GM12878 (cell line): ENCODE results near the gene IL31. TPM values are rescaled to one million over a fixed set of nuclear protein-coding genes. Genes with fewer than 3 reads are reported as not detected.

Experiments used
- ATAC-seq: fragments of 200-7000 bp; cut with Tn5 transposase; 3 replicates; pipeline ENCODE4 v1.9.1; 2020; ENCODE audit warnings: mild to moderate bottlenecking, moderate library complexity
- BruUV-seq: library from RNA; stranded (reverse); fragments of 400-500 nt; replicated peaks from 2 replicates; lab custom pipeline; 2021; lab: Mats Ljungman, UMichigan
- CTCF ChIA-PET: fragments of 300-600 bp; sonication (Branson Sonifier 250); formaldehyde crosslinking; extraction: SDS; loops from one replicate; lab custom pipeline; 2021; ENCODE audit warnings: inconsistent platforms; lab: Yijun Ruan, JAX
- POLR2A ChIA-PET: fragments of 350-600 bp; formaldehyde crosslinking; extraction: SDS; loops from one replicate; lab custom pipeline; 2021; ENCODE audit warnings: inconsistent platforms; lab: Charles Lee
- RAD21 ChIA-PET: fragments of 300-600 bp; sonication (Branson Sonifier 250); formaldehyde crosslinking; loops from one replicate; lab custom pipeline; 2023; ENCODE audit warnings: antibody characterized with exemption; ENCODE audit not compliant: unreplicated experiment; lab: Charles Lee
- SMC1A ChIA-PET: fragments of 300-600 bp; sonication (Branson Sonifier 250); formaldehyde crosslinking; loops from one replicate; lab custom pipeline; 2023; ENCODE audit not compliant: unreplicated experiment, uncharacterized antibody; lab: Charles Lee
- DNase-seq: peaks from one replicate; pipeline ENCODE4 v3.0.0-alpha.2; 2011; ENCODE audit warnings: low read depth, low spot score
- FAIRE-seq: peaks from 3 replicates; lab custom pipeline; 2011; peaks lifted over from hg19 to GRCh38; lab: Jason Lieb, UNC
- H2AFZ ChIP-seq: 2 replicates; pipeline ENCODE4 v1.6.0; 2011; ENCODE audit warnings: low read depth, low read length, control low read depth; ENCODE audit not compliant: control insufficient read depth
- H3K27ac ChIP-seq: 2 replicates; pipeline ENCODE4 v1.5.1; 2011; ENCODE audit warnings: control low read depth; ENCODE audit not compliant: control insufficient read depth, insufficient read depth
- H3K27me3 ChIP-seq, 2 experiments: replicated peaks in 1 of 2; 2 replicates each; pipeline versions ENCODE4 v1.6.0 to v1.6.1; 2011; ENCODE audit warnings: low read length in 1 of 2; ENCODE audit not compliant: control insufficient read depth in 2 of 2, insufficient read depth in 2 of 2
- H3K36me3 ChIP-seq, 2 experiments: 2 replicates each; pipeline ENCODE4 v1.5.1; 2011; ENCODE audit warnings: low read length in 1 of 2; ENCODE audit not compliant: control insufficient read depth in 2 of 2, insufficient read depth in 2 of 2
- H3K4me1 ChIP-seq: 2 replicates; pipeline ENCODE4 v1.6.1; 2011; ENCODE audit warnings: mild to moderate bottlenecking, low read length, moderate library complexity, mixed read lengths; ENCODE audit not compliant: control insufficient read depth, insufficient read depth
- H3K4me2 ChIP-seq: 2 replicates; pipeline ENCODE4 v1.6.0; 2011; ENCODE audit warnings: control low read depth; ENCODE audit not compliant: control insufficient read depth, insufficient read depth
- H3K4me3 ChIP-seq: fragments of 200-600 bp; sonication (generic); 2 replicates; pipeline ENCODE4 v1.5.1; 2016
- H3K79me2 ChIP-seq: 2 replicates; pipeline ENCODE4 v1.6.0; 2011; ENCODE audit warnings: low read length; ENCODE audit not compliant: control insufficient read depth, insufficient read depth
- H3K9ac ChIP-seq: 2 replicates; pipeline ENCODE4 v1.8.0; 2011; ENCODE audit warnings: low read length, control low read depth, mixed read lengths; ENCODE audit not compliant: control insufficient read depth, insufficient read depth
- H3K9me3 ChIP-seq: replicated peaks from 3 replicates; pipeline ENCODE4 v1.5.1; 2011; ENCODE audit warnings: mild to moderate bottlenecking, low read length; ENCODE audit not compliant: control insufficient read depth, insufficient read depth
- H4K20me1 ChIP-seq: 2 replicates; pipeline ENCODE4 v1.6.0; 2011; ENCODE audit not compliant: control insufficient read depth, insufficient read depth
- BHLHE40 ChIP-seq, 2 experiments: fragments of 450-650 bp in 1 of 2; IDR thresholded peaks; 2 replicates each; pipeline ENCODE4 v1.6.1; 2011 to 2017; ENCODE audit warnings: low read depth in 2 of 2, borderline replicate concordance in 1 of 2, improper control_type of control experiment in 1 of 2, low read length in 1 of 2, mild to moderate bottlenecking in 1 of 2
- BRCA1 ChIP-seq: IDR thresholded peaks from 2 replicates; pipeline ENCODE4 v1.6.1; 2011; ENCODE audit warnings: low read depth, low read length, improper control_type of control experiment
- JUNB ChIP-seq: IDR thresholded peaks from 2 replicates; pipeline ENCODE4 v1.6.1; 2016; ENCODE audit warnings: antibody characterized with exemption, mild to moderate bottlenecking
- MYC ChIP-seq: IDR thresholded peaks from 2 replicates; pipeline ENCODE4 v1.6.1; 2011; ENCODE audit warnings: mild to moderate bottlenecking, low read length, moderate library complexity, inconsistent platforms; ENCODE audit not compliant: insufficient read depth, insufficient replicate concordance, insufficient read length, severe bottlenecking
- SMARCA5 ChIP-seq: fragments of 450-650 bp; IDR thresholded peaks from 2 replicates; pipeline ENCODE4 v1.6.1; 2017; ENCODE audit warnings: mild to moderate bottlenecking
- SREBF2 ChIP-seq: IDR thresholded peaks from 2 replicates; pipeline ENCODE4 v1.6.1; 2012; ENCODE audit warnings: mild to moderate bottlenecking, low read length
- TBL1XR1 ChIP-seq: IDR thresholded peaks from 2 replicates; pipeline ENCODE4 v1.6.1; 2012; ENCODE audit warnings: low read depth, low read length, improper control_type of control experiment
- WGBS: methylation state at CpG from one replicate; pipeline ENCODE4 v1.1.6; 2016; ENCODE audit warnings: low lambda C conversion rate; ENCODE audit not compliant: insufficient replicate concordance, insufficient coverage; ENCODE audit errors: missing lambda C conversion rate; 5-methylcytosine and 5-hydroxymethylcytosine counted together
- in situ Hi-C: fragments of 300-500 bp; cut with MboI; formaldehyde crosslinking; loops from 9 replicates; pipeline ENCODE4 v1.14.3; 2018; ENCODE audit warnings: mixed read lengths
- intact Hi-C: fragments of 100-400 bp; cut with micrococcal nuclease; formaldehyde crosslinking; loops from one replicate; pipeline ENCODE4 v1.14.2; 2022; ENCODE audit not compliant: unreplicated experiment
- polyA plus RNA-seq, 11 experiments: library from polyadenylated mRNA; depleted of rRNA in 4 of 11; unstranded in 6 of 11; stranded (reverse) in 5 of 11; fragments of >200 nt; fragmentation: Nextera tagmentation in 4 of 11; fragmentation: Illumina TruSeq in 1 of 11; extraction: Ambion mirVana in 4 of 11; extraction: Trizol in 1 of 11; gene quantifications; 1 replicate in 1 of 11; 2 replicates in 10 of 11; pipeline versions ENCODE4 v1.2.1 to v1.2.3, GENCODE V29; 2011 to 2016; ENCODE audit warnings: inconsistent platforms in 2 of 11, missing spikeins in 2 of 11, low read depth in 1 of 11
- total RNA-seq, 4 experiments: library from RNA; depleted of rRNA in 3 of 4; stranded (reverse); fragments of >200 nt in 3 of 4; fragmentation: Illumina TruSeq in 1 of 4; extraction: Trizol in 1 of 4; gene quantifications; 2 replicates each; pipeline versions ENCODE4 v1.2.1 to v1.2.3, GENCODE V29; 2013 to 2021
- TF ChIP-seq, protein P1 (sequence below): fragments of 450-650 bp; IDR thresholded peaks from 2 replicates; pipeline ENCODE4 v1.6.1; 2016; ENCODE audit warnings: mild to moderate bottlenecking, moderate library complexity, borderline replicate concordance
- TF ChIP-seq, protein P2 (sequence below): IDR thresholded peaks from 2 replicates; pipeline ENCODE4 v1.6.1; 2012; ENCODE audit warnings: low read depth, low read length, improper control_type of control experiment
- TF ChIP-seq, protein P3 (sequence below): IDR thresholded peaks from 2 replicates; pipeline ENCODE4 v1.6.1; 2012; ENCODE audit warnings: low read length, inconsistent platforms

Gene IL31
- total and polyA plus RNA-seq, 10 of the 15 experiments (the other 5 are each of a cell fraction or from before 2014, with no cell fraction given) = not detected

DNA sequence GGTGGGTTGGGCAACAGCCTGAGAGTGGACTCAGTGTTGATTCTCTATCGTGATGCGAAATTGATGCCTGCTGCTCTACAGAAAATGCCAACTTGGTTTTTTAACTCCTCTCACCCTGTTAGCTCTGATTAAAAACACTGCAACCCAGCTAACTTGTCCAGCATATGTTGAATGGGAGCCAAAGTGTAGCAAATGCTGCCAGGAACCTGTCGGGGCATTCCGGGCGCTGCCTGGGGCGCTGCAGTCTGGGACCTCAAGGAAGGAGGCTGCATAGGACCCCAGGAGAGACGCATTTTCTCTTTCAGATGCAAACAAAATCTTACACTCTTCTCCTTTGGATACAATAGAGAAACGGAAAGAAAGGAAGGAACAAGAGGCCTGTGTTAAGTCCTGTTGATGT is 33.4 kb upstream of the IL31 start:
- peaks cover 10 to 11% of the 10 kb centered on the region in 2 experiments; a peak in 3 of 4 replicates for H3K36me3 ChIP-seq
- no peak for ATAC-seq
- no peak overlapping the region for H2AFZ ChIP-seq
- no peak overlapping the region for H3K4me3 ChIP-seq
- POLR2A ChIA-PET = no interaction called here
- no peak overlapping the region for H3K9ac ChIP-seq
- H3K27ac ChIP-seq = no peak overlapping the region
- RAD21 ChIA-PET = no interaction called here
- no peak for FAIRE-seq
- 88% methylated on average over 8 of the region's 8 CpGs for WGBS
- H4K20me1 ChIP-seq = no peaks in the 10 kb centered on the region; the same call in 1 of the 2 replicates
- DNase-seq = no peak
- in situ Hi-C loops = no loop called here
- intact Hi-C loops = no loop called here
- H3K79me2 ChIP-seq = no peaks in the 10 kb centered on the region
- H3K9me3 ChIP-seq = no peaks in the 10 kb centered on the region; the same call in 2 of the 3 replicates
- no TSS peak for BruUV-seq
- no peaks in the 10 kb centered on the region for H3K4me1 ChIP-seq
- SMC1A ChIA-PET = no interaction called here
- H3K4me2 ChIP-seq = no peak overlapping the region
- H3K27me3 ChIP-seq = peaks cover 0 to 4% of the 10 kb centered on the region in 2 experiments; a peak in 3 of 4 replicates
- CTCF ChIA-PET = no interaction called here
- TF ChIP-seq SREBF2 (no peak), BRCA1 (no peak), JUNB (no peak), MYC (no peak), TBL1XR1 (no peak), SMARCA5 (no peak), BHLHE40 (IDR thresholded peaks at IDR 0.05; ENCODE audit: borderline replicate concordance in 1 of 2, low read depth in 2 of 2, low read length in 1 of 2) (no peak)
- TF ChIP-seq, protein P1, sequence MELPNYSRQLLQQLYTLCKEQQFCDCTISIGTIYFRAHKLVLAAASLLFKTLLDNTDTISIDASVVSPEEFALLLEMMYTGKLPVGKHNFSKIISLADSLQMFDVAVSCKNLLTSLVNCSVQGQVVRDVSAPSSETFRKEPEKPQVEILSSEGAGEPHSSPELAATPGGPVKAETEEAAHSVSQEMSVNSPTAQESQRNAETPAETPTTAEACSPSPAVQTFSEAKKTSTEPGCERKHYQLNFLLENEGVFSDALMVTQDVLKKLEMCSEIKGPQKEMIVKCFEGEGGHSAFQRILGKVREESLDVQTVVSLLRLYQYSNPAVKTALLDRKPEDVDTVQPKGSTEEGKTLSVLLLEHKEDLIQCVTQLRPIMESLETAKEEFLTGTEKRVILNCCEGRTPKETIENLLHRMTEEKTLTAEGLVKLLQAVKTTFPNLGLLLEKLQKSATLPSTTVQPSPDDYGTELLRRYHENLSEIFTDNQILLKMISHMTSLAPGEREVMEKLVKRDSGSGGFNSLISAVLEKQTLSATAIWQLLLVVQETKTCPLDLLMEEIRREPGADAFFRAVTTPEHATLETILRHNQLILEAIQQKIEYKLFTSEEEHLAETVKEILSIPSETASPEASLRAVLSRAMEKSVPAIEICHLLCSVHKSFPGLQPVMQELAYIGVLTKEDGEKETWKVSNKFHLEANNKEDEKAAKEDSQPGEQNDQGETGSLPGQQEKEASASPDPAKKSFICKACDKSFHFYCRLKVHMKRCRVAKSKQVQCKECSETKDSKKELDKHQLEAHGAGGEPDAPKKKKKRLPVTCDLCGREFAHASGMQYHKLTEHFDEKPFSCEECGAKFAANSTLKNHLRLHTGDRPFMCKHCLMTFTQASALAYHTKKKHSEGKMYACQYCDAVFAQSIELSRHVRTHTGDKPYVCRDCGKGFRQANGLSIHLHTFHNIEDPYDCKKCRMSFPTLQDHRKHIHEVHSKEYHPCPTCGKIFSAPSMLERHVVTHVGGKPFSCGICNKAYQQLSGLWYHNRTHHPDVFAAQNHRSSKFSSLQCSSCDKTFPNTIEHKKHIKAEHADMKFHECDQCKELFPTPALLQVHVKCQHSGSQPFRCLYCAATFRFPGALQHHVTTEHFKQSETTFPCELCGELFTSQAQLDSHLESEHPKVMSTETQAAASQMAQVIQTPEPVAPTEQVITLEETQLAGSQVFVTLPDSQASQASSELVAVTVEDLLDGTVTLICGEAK = no peak
- TF ChIP-seq, protein P2, sequence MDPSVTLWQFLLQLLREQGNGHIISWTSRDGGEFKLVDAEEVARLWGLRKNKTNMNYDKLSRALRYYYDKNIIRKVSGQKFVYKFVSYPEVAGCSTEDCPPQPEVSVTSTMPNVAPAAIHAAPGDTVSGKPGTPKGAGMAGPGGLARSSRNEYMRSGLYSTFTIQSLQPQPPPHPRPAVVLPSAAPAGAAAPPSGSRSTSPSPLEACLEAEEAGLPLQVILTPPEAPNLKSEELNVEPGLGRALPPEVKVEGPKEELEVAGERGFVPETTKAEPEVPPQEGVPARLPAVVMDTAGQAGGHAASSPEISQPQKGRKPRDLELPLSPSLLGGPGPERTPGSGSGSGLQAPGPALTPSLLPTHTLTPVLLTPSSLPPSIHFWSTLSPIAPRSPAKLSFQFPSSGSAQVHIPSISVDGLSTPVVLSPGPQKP = no peak
- TF ChIP-seq, protein P3, sequence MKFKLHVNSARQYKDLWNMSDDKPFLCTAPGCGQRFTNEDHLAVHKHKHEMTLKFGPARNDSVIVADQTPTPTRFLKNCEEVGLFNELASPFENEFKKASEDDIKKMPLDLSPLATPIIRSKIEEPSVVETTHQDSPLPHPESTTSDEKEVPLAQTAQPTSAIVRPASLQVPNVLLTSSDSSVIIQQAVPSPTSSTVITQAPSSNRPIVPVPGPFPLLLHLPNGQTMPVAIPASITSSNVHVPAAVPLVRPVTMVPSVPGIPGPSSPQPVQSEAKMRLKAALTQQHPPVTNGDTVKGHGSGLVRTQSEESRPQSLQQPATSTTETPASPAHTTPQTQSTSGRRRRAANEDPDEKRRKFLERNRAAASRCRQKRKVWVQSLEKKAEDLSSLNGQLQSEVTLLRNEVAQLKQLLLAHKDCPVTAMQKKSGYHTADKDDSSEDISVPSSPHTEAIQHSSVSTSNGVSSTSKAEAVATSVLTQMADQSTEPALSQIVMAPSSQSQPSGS = no peak
